CD14-positive monocyte (primary cell): ENCODE measurements around the gene ELF1. TPM values are rescaled to one million over a fixed set of nuclear protein-coding genes. Genes with fewer than 3 reads are reported as not detected.
A peak's percentile ranks its signal among the peaks of the same experiment; 100 is the strongest.

Experiments used
- DNase-seq, 3 donors: peaks; one replicate each; pipeline ENCODE4 v3.0.0-alpha.2; 2011 to 2022
- H2AFZ ChIP-seq: 2 replicates; pipeline ENCODE4 v1.6.0; 2012; ENCODE audit warnings: mild to moderate bottlenecking, low read depth, low read length, inconsistent platforms; ENCODE audit not compliant: insufficient read depth, poor library complexity, severe bottlenecking
- H3K27ac ChIP-seq, 2 donors: 1 replicate in 1 of 2; 2 replicates in 1 of 2; pipeline ENCODE4 v1.5.1; 2012 to 2013; ENCODE audit warnings: low read length in 2 of 2, control low read depth in 1 of 2, inconsistent platforms in 1 of 2, low read depth in 1 of 2, mild to moderate bottlenecking in 1 of 2
- H3K27me3 ChIP-seq, 2 donors: one replicate each; pipeline versions ENCODE4 v1.6.0 to v1.6.1; 2011 to 2013; ENCODE audit warnings: low read length in 2 of 2; ENCODE audit not compliant: control insufficient read depth in 2 of 2, insufficient read depth in 2 of 2
- H3K36me3 ChIP-seq, 2 donors: replicated peaks in 1 of 2; 1 replicate in 1 of 2; 2 replicates in 1 of 2; pipeline versions ENCODE4 v1.5.1 to v1.6.1; 2012 to 2013; ENCODE audit warnings: low read length in 2 of 2, control low read depth in 1 of 2, inconsistent platforms in 1 of 2, mild to moderate bottlenecking in 1 of 2; ENCODE audit not compliant: insufficient read depth in 2 of 2, control insufficient read depth in 1 of 2
- H3K4me1 ChIP-seq, 2 donors: 1 replicate in 1 of 2; 2 replicates in 1 of 2; pipeline versions ENCODE4 v1.5.1 to v1.6.1; 2012 to 2013; ENCODE audit warnings: low read length in 2 of 2, control low read depth in 1 of 2, inconsistent platforms in 1 of 2, mild to moderate bottlenecking in 1 of 2, moderate library complexity in 1 of 2; ENCODE audit not compliant: insufficient read depth in 2 of 2, control insufficient read depth in 1 of 2
- H3K4me2 ChIP-seq: replicated peaks from 2 replicates; pipeline ENCODE3; 2012; ENCODE audit warnings: low read length, moderate library complexity, mild to moderate bottlenecking; ENCODE audit not compliant: poor library complexity, severe bottlenecking; ENCODE audit errors: extremely low read depth
- H3K4me3 ChIP-seq, 3 experiments: fragments of 200-600 bp in 1 of 3; sonication (generic) in 1 of 3; replicated peaks in 1 of 3; 1 replicate in 2 of 3; 2 replicates in 1 of 3; pipeline ENCODE4 v1.5.1; 2011 to 2013; ENCODE audit warnings: low read length in 3 of 3, mild to moderate bottlenecking in 3 of 3, control low read depth in 2 of 3, low read depth in 2 of 3, inconsistent platforms in 1 of 3, moderate library complexity in 1 of 3
- H3K79me2 ChIP-seq: 2 replicates; pipeline ENCODE4 v1.6.0; 2012; ENCODE audit warnings: mild to moderate bottlenecking, control low read depth, inconsistent platforms, low read length, moderate library complexity; ENCODE audit not compliant: insufficient read depth
- H3K9ac ChIP-seq: 2 replicates; pipeline ENCODE4 v1.6.0; 2017; ENCODE audit warnings: low read length, mild to moderate bottlenecking; ENCODE audit not compliant: insufficient read depth, poor library complexity, severe bottlenecking
- H3K9me3 ChIP-seq, 2 donors: replicated peaks in 1 of 2; 1 replicate in 1 of 2; 2 replicates in 1 of 2; pipeline versions ENCODE4 v1.5.1 to v1.6.1; 2012 to 2013; ENCODE audit warnings: low read length in 2 of 2, control low read depth in 1 of 2; ENCODE audit not compliant: control insufficient read depth in 1 of 2, insufficient read depth in 1 of 2
- H4K20me1 ChIP-seq: 2 replicates; pipeline ENCODE4 v1.6.0; 2012; ENCODE audit warnings: mild to moderate bottlenecking, low read length, control low read depth, moderate library complexity; ENCODE audit not compliant: insufficient read depth
- H3K27ac Mint-ChIP-seq, 7 donors: one replicate each; pipeline ENCODE4 v1.8.0; 2020; ENCODE audit warnings: mild to moderate bottlenecking in 7 of 7, mixed read lengths in 7 of 7, moderate library complexity in 6 of 7, inconsistent platforms in 2 of 7
- H3K27me3 Mint-ChIP-seq, 3 donors: one replicate each; pipeline ENCODE4 v1.8.0; 2021 to 2022; ENCODE audit warnings: low read depth in 3 of 3, mild to moderate bottlenecking in 3 of 3, mixed read lengths in 3 of 3, moderate library complexity in 3 of 3, inconsistent platforms in 1 of 3
- H3K36me3 Mint-ChIP-seq, 2 donors: one replicate each; pipeline ENCODE4 v1.8.0; 2020; ENCODE audit warnings: mixed read lengths in 2 of 2, inconsistent platforms in 1 of 2, mild to moderate bottlenecking in 1 of 2
- H3K4me1 Mint-ChIP-seq: one replicate; pipeline ENCODE4 v1.8.0; 2020; ENCODE audit warnings: mild to moderate bottlenecking, mixed read lengths
- H3K4me3 Mint-ChIP-seq, 2 donors: one replicate each; pipeline ENCODE4 v1.8.0; 2020; ENCODE audit warnings: mild to moderate bottlenecking in 2 of 2, mixed read lengths in 2 of 2, moderate library complexity in 1 of 2
- H3K9me3 Mint-ChIP-seq, 7 donors: one replicate each; pipeline ENCODE4 v1.8.0; 2020 to 2022; ENCODE audit warnings: mixed read lengths in 7 of 7, mild to moderate bottlenecking in 6 of 7, moderate library complexity in 6 of 7, inconsistent platforms in 2 of 7
- WGBS: methylation state at CpG from one replicate; pipeline ENCODE4 v1.1.5; 2013; ENCODE audit warnings: missing lambda C conversion rate; ENCODE audit not compliant: insufficient coverage; 5-methylcytosine and 5-hydroxymethylcytosine counted together
- intact Hi-C, 2 donors: fragments of 100-400 bp; cut with micrococcal nuclease; formaldehyde crosslinking; loops; one replicate each; pipeline versions ENCODE4 v1.15.0 to v1.15.1; 2023
- polyA plus RNA-seq, 3 donors: library from polyadenylated mRNA; depleted of rRNA in 1 of 3; unstranded in 2 of 3; stranded (reverse) in 1 of 3; fragments of 300-500 nt in 2 of 3; fragments of >200 nt in 1 of 3; fragmentation: Illumina TruSeq in 2 of 3; gene quantifications; 1 replicate in 2 of 3; 2 replicates in 1 of 3; pipeline ENCODE4 v1.2.3, GENCODE V29; 2012 to 2021
- TF ChIP-seq, protein P1 (sequence below): fragments of 200-600 bp; IDR thresholded peaks from one replicate; pipeline ENCODE4 v1.8.0; 2022; ENCODE audit warnings: antibody characterized with exemption, mild to moderate bottlenecking

ELF1 gene
- polyA plus RNA-seq, 3 donors: 63.1 to 83.3 (median 83.3) TPM

DNA sequence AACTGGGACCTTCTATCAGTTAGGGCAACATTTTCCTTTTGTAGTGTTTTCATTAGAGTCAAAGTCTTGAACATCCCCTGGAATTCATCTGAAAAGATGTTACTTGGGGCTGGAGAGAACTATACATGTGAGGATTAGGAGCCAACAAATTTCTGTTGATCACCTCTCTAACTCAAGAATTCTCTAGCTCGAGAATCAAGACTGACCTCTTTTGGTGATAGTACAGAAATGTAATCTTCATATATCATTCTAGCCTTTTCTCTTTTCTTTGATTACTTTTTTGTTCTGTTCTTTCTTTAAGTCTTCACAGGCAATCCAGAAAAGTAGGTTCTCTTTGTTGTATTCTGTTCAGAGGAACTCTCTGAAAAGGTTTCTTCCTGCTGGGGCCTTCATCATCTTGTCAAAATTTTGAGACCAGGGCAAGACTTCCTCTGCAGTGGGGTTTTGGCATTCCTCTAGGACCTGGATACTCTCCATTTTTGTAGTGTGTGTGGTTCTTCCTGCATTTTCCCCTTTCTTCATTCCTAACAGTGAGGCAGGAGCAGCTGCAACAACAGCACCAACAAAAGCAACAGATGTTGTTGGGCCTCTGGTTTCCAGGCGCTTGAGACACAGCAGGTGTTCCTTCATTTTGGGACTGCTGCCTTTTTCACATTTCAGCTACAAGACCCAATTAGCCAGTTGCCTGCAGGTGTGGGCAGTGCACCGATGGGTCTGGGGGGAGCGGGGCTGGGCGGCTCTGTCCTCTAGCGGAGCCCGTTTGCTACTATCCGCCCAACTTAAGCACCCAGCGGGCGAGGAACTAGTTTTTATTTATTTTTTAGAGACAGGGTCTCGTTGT lies 26.2 kb downstream of the ELF1 start:
- Mint-ChIP-seq H3K4me1 (peaks cover 67% of the 10 kb centered on the region), H3K36me3 (peaks cover 25 to 34% of the 10 kb centered on the region in 2 donors), H3K27ac (peak overlapping the region; percentile 15 to 80 (median 79)), H3K4me3 (no peak overlapping the region), H3K27me3 (peaks cover 0 to 4% (median 0%) of the 10 kb centered on the region in 3 donors), H3K9me3 (no peaks in the 10 kb centered on the region)
- H3K27me3 ChIP-seq: no peaks in the 10 kb centered on the region
- no peak overlapping the region for H3K9ac ChIP-seq
- peak overlapping the region; percentile 32 to 63 for H3K27ac ChIP-seq
- no peaks in the 10 kb centered on the region for H3K9me3 ChIP-seq
- intact Hi-C loops: no loop called here
- TF ChIP-seq, protein P1, sequence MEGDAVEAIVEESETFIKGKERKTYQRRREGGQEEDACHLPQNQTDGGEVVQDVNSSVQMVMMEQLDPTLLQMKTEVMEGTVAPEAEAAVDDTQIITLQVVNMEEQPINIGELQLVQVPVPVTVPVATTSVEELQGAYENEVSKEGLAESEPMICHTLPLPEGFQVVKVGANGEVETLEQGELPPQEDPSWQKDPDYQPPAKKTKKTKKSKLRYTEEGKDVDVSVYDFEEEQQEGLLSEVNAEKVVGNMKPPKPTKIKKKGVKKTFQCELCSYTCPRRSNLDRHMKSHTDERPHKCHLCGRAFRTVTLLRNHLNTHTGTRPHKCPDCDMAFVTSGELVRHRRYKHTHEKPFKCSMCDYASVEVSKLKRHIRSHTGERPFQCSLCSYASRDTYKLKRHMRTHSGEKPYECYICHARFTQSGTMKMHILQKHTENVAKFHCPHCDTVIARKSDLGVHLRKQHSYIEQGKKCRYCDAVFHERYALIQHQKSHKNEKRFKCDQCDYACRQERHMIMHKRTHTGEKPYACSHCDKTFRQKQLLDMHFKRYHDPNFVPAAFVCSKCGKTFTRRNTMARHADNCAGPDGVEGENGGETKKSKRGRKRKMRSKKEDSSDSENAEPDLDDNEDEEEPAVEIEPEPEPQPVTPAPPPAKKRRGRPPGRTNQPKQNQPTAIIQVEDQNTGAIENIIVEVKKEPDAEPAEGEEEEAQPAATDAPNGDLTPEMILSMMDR: no peak
- peaks cover 93% of the 10 kb centered on the region for H4K20me1 ChIP-seq
- no peak overlapping the region for H3K4me3 ChIP-seq
- WGBS: 67% methylated on average over 1 of the region's 11 CpGs
- no peak overlapping the region for H2AFZ ChIP-seq
- H3K4me1 ChIP-seq: peaks cover 40 to 72% of the 10 kb centered on the region in 2 donors
- DNase-seq: no peak
- H3K4me2 ChIP-seq: no peak overlapping the region
- peaks cover 8 to 27% of the 10 kb centered on the region in 2 donors for H3K36me3 ChIP-seq
- H3K79me2 ChIP-seq: peaks cover 100% of the 10 kb centered on the region

- intact Hi-C loops: no loop called here
- H3K27ac Mint-ChIP-seq: peak overlapping the region; percentile 14 to 86 (median 54)
Measured at GRCh38 chr13:40987606-40988280, 31.4 kb downstream of the ELF1 start.

More at GRCh38 chr13:40987606-40988280, 31.4 kb downstream of the ELF1 start:
- no peak overlapping the region for H2AFZ ChIP-seq
- peak overlapping the region in 1 of 2 donors; percentile 35 for H3K27ac ChIP-seq
- peaks cover 100% of the 10 kb centered on the region for H3K79me2 ChIP-seq
- DNase-seq: no peak
- H3K9me3 ChIP-seq: no peaks in the 10 kb centered on the region
- H3K4me1 ChIP-seq: peaks cover 40 to 66% of the 10 kb centered on the region in 2 donors
- Mint-ChIP-seq H3K9me3 (no peaks in the 10 kb centered on the region), H3K36me3 (peaks cover 3 to 5% of the 10 kb centered on the region in 2 donors), H3K27me3 (no peaks in the 10 kb centered on the region), H3K4me3 (no peak overlapping the region), H3K4me1 (peaks cover 56% of the 10 kb centered on the region)
- no peaks in the 10 kb centered on the region for H3K27me3 ChIP-seq
- H3K4me2 ChIP-seq: no peak overlapping the region
- no CpG with 5 or more reads among the region's 2 CpGs for WGBS
- peaks cover 2 to 11% of the 10 kb centered on the region in 2 donors for H3K36me3 ChIP-seq
- H4K20me1 ChIP-seq: peaks cover 56% of the 10 kb centered on the region
- no peak overlapping the region for H3K9ac ChIP-seq
- no peak overlapping the region for H3K4me3 ChIP-seq
- TF ChIP-seq, protein P1: no peak
